SW 1271 (cell line): Measurements from ENCODE around the gene MCM5.
"Not testable (repeated sequence)": the region's sequence is repeated elsewhere in the genome, so short reads cannot be mapped to it uniquely, and the experiment has no call there.

Experiments used
- DNase-seq, 2 experiments: peaks; one replicate each; lab custom pipeline; 2025; lab: John Stamatoyannopoulos, UW

The MCM5 gene

GRCh38 chr22:35452351-35452781, 52.4 kb downstream of the MCM5 start:
- DNase-seq: no peak

- DNase-seq: no peak
Measured at GRCh38 chr22:35452810-35453743, 53.1 kb downstream of the MCM5 start.

- no peak for DNase-seq
Measured at GRCh38 chr22:35454416-35455054, 54.6 kb downstream of the MCM5 start.

GRCh38 chr22:35455529-35455928, 55.6 kb downstream of the MCM5 start:
- DNase-seq: no peak

GRCh38 chr22:35456757-35457156, 56.8 kb downstream of the MCM5 start:
- no peak for DNase-seq

- DNase-seq: no peak
Measured at GRCh38 chr22:35457729-35458546, 58.0 kb downstream of the MCM5 start.

- no peak for DNase-seq
Measured at GRCh38 chr22:35458547-35459422, 58.8 kb downstream of the MCM5 start.

GRCh38 chr22:35459423-35459894, 59.5 kb downstream of the MCM5 start:
- DNase-seq: no peak

GRCh38 chr22:35459976-35460375, 60.0 kb downstream of the MCM5 start:
- not testable (repeated sequence) for DNase-seq

GRCh38 chr22:35460688-35461087, 60.7 kb downstream of the MCM5 start:
- no peak for DNase-seq

- DNase-seq: no peak
Measured at GRCh38 chr22:35462498-35463230, 62.7 kb downstream of the MCM5 start.

GRCh38 chr22:35463231-35463933, 63.4 kb downstream of the MCM5 start:
- DNase-seq: no peak

GRCh38 chr22:35464399-35464798, 64.5 kb downstream of the MCM5 start:
- no peak for DNase-seq

- no peak for DNase-seq
Measured at GRCh38 chr22:35465109-35465701, 65.3 kb downstream of the MCM5 start.

GRCh38 chr22:35467681-35468434, 67.9 kb downstream of the MCM5 start:
- DNase-seq: no peak

- DNase-seq: peak in 1 of 2 experiments; percentile 16
Measured at GRCh38 chr22:35470903-35471321, 71.0 kb downstream of the MCM5 start.

- peak in 1 of 2 experiments; percentile 12 for DNase-seq
Measured at GRCh38 chr22:35471566-35471965, 71.6 kb downstream of the MCM5 start.

GRCh38 chr22:35472488-35472887, 72.5 kb downstream of the MCM5 start:
- DNase-seq: no peak

- no peak for DNase-seq
Measured at GRCh38 chr22:35473971-35474370, 74.0 kb downstream of the MCM5 start.
